Tibial nerve (tissue), 4 donors: ENCODE results near the gene ANKMY1. TPM values are rescaled to one million over a fixed set of nuclear protein-coding genes. Genes with fewer than 3 reads are reported as not detected.

ENCODE experiments used
- DNase-seq, 2 donors: peaks; one replicate each; pipeline ENCODE4 v3.0.0-alpha.2; 2019; ENCODE audit warnings: low spot score in 2 of 2
- H3K27ac ChIP-seq, 4 donors: fragments of 200-600 bp; sonication (generic) in 3 of 4; one replicate each; pipeline ENCODE4 v1.5.1; 2017 to 2019; ENCODE audit warnings: mild to moderate bottlenecking in 1 of 4
- H3K27me3 ChIP-seq, 2 donors: fragments of 200-600 bp; sonication (generic) in 1 of 2; one replicate each; pipeline versions ENCODE4 v1.5.1 to v1.6.0; 2017 to 2019
- H3K36me3 ChIP-seq, 3 donors: fragments of 200-600 bp; sonication (generic); one replicate each; pipeline ENCODE4 v1.5.1; 2018 to 2019
- H3K4me1 ChIP-seq, 4 donors: fragments of 200-600 bp; sonication (generic) in 3 of 4; one replicate each; pipeline ENCODE4 v1.5.1; 2017 to 2019
- H3K4me3 ChIP-seq, 4 donors: fragments of 200-600 bp; sonication (generic) in 3 of 4; one replicate each; pipeline ENCODE4 v1.5.1; 2017 to 2019; ENCODE audit warnings: mild to moderate bottlenecking in 1 of 4, moderate library complexity in 1 of 4
- H3K9me3 ChIP-seq, 4 donors: fragments of 200-600 bp; sonication (generic) in 3 of 4; one replicate each; pipeline ENCODE4 v1.5.1; 2017 to 2019
- EP300 ChIP-seq, 2 donors: sonication (generic); formaldehyde crosslinking; IDR thresholded peaks; one replicate each; pipeline ENCODE4 v1.6.1; 2017; ENCODE audit warnings: antibody characterized with exemption in 2 of 2, mild to moderate bottlenecking in 1 of 2
- POLR2A ChIP-seq, 2 donors: fragments of 450-650 bp; IDR thresholded peaks; one replicate each; pipeline ENCODE4 v1.6.1; 2017; ENCODE audit warnings: antibody characterized with exemption in 2 of 2, mild to moderate bottlenecking in 2 of 2, moderate library complexity in 2 of 2
- WGBS, 2 donors: methylation state at CpG; one replicate each; pipeline ENCODE4 v1.1.5; 2018; 5-methylcytosine and 5-hydroxymethylcytosine counted together
- total RNA-seq, 4 donors: library from RNA; depleted of rRNA; stranded (reverse); fragments of >200 nt; gene quantifications; one replicate each; pipeline ENCODE4 v1.1.0, GENCODE V29; 2016
- TF ChIP-seq, protein P1 (sequence below), 5 experiments: fragments of 200-600 bp in 3 of 5; fragments of 450-650 bp in 2 of 5; sonication (generic) in 3 of 5; IDR thresholded peaks; one replicate each; pipeline ENCODE4 v1.5.1; 2016 to 2019; ENCODE audit warnings: antibody characterized with exemption in 5 of 5, mild to moderate bottlenecking in 3 of 5, moderate library complexity in 2 of 5

The ANKMY1 gene
- total RNA-seq, 4 donors from 2014 or later = 14.2 to 24.0 (median 21.4) TPM

DNA sequence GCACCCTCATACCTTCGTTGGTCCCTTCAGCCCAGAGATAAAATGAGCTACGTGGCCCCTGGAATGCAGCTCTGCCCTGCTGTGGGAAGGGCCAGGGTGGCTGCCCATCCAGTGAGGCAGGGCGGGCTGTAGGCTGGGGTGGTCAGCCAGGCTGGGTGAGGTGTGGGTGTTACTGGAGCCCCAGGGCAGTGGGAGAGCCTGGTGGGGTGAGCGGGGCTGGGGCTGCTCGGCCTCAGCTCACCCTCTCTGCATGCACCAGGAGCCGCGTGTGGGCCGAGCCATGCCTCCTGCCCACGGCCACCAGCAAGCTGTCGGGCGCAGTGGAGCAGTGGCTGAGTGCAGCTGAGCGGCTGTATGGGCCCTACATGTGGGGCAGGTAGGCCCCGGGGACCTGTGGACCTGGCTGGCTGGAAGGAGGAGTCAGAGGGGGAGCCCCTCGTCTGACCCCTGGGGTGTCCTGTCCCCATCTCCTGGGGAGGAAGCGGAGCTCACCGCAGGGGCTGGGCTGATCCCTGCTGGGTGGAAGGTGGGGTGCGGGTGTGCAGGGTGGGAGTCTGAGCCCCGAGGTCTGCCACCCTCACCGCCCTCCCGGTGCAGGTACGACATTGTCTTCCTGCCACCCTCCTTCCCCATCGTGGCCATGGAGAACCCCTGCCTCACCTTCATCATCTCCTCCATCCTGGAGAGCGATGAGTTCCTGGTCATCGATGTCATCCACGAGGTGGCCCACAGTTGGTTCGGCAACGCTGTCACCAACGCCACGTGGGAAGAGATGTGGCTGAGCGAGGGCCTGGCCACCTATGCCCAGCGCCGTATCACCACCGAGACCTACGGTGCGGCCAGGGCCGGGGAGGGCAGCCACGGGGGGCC lies 16.0 kb upstream of the ANKMY1 start:
- H3K9me3 ChIP-seq = no peaks in the 10 kb centered on the region
- DNase-seq = no peak
- H3K27me3 ChIP-seq = no peaks in the 10 kb centered on the region
- peak overlapping the region in 1 of 4 donors; percentile 58 for H3K27ac ChIP-seq
- TF ChIP-seq, protein P1, sequence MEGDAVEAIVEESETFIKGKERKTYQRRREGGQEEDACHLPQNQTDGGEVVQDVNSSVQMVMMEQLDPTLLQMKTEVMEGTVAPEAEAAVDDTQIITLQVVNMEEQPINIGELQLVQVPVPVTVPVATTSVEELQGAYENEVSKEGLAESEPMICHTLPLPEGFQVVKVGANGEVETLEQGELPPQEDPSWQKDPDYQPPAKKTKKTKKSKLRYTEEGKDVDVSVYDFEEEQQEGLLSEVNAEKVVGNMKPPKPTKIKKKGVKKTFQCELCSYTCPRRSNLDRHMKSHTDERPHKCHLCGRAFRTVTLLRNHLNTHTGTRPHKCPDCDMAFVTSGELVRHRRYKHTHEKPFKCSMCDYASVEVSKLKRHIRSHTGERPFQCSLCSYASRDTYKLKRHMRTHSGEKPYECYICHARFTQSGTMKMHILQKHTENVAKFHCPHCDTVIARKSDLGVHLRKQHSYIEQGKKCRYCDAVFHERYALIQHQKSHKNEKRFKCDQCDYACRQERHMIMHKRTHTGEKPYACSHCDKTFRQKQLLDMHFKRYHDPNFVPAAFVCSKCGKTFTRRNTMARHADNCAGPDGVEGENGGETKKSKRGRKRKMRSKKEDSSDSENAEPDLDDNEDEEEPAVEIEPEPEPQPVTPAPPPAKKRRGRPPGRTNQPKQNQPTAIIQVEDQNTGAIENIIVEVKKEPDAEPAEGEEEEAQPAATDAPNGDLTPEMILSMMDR (IDR thresholded peaks at IDR 0.05) = no peak
- no peak for TF ChIP-seq EP300 (IDR thresholded peaks at IDR 0.05)
- TF ChIP-seq POLR2A (IDR thresholded peaks at IDR 0.05) = no peak
- no peak overlapping the region for H3K4me3 ChIP-seq
- peaks cover 0 to 56% (median 18%) of the 10 kb centered on the region in 4 donors for H3K4me1 ChIP-seq
- H3K36me3 ChIP-seq = peaks cover 0 to 86% (median 21%) of the 10 kb centered on the region in 3 donors
- WGBS, 2 donors = 84 to 92% methylated on average over 20 to 32 of the region's 37 CpGs

DNA sequence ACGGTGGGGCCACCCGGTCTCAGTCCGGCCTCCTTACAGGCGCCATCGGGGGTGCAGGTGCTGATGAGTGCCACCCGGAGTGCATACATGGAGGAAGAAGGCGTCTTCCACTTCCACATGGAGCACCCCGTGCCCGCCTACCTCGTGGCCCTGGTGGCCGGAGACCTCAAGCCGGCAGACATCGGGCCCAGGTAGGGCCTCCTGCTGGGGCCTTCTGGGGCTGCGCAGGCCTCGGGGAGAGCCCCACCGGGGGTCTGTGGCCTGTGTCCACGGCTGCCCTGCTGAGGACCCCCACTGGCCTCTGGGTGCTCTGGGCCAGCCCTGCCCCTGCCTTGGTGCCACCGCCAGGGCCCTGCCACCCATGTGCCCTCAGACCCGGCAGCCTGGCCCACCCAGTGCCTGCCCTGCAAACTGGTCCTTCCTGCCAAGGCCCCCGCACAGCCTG lies 15.3 kb upstream of the ANKMY1 start:
- DNase-seq = no peak
- H3K27me3 ChIP-seq = no peaks in the 10 kb centered on the region
- TF ChIP-seq POLR2A (IDR thresholded peaks at IDR 0.05) (no peak), EP300 (IDR thresholded peaks at IDR 0.05) (no peak)
- TF ChIP-seq, protein P1 (IDR thresholded peaks at IDR 0.05) = no peak
- H3K4me1 ChIP-seq = peaks cover 0 to 50% (median 18%) of the 10 kb centered on the region in 4 donors
- H3K4me3 ChIP-seq = no peak overlapping the region
- peaks cover 0 to 79% (median 21%) of the 10 kb centered on the region in 3 donors for H3K36me3 ChIP-seq
- no peaks in the 10 kb centered on the region for H3K9me3 ChIP-seq
- H3K27ac ChIP-seq = peak overlapping the region in 2 of 4 donors; percentile 7 to 58
- 80 to 86% methylated on average over 11 to 20 of the region's 20 CpGs for WGBS, 2 donors

DNA sequence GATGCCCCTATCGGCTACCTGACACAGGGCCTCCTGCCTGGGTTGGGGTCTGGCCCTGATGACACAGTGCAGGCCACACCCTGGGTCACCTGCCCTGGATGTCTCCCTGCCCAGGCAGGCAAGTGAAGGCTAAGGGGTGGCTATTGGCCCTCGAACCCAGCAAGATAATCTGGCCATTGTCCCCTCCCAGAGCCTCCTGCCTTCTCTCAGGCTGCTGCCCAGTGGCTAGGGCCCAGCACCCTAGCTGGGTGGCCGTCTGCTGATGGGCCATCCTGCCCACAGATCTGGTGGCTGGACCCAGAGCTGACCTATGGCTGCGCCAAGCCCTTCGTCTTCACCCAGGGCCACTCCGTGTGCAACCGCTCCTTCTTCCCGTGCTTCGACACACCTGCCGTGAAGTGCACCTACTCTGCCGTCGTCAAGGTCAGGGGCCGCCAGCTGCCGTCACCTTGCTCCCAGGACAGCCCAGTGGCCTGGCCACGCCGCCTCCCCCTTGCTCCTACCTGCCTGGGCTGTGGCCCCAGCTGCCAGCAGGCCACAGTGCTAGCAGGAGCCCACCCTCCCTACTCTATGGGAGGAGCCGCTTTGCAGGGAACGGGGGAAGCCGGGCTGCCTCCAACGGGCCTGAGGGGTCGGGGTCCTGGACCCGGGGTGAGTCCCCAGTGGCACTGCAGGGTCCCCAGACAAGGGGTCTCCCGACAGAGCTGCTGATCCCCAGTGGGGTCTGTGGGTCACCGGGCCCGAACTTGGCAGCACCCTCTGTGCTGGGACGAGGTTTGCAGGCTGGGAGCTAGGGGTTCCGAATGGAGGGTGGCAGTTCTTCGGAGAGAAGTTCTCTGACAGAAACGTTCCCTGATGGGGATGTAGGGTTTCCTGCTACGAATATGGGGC lies 14.6 kb upstream of the ANKMY1 start:
- H3K4me1 ChIP-seq = peaks cover 0 to 47% (median 21%) of the 10 kb centered on the region in 4 donors
- H3K4me3 ChIP-seq = no peak overlapping the region
- H3K9me3 ChIP-seq = no peaks in the 10 kb centered on the region
- TF ChIP-seq, protein P1 (IDR thresholded peaks at IDR 0.05) = no peak
- TF ChIP-seq EP300 (IDR thresholded peaks at IDR 0.05) (no peak), POLR2A (IDR thresholded peaks at IDR 0.05) (no peak)
- peaks cover 0 to 72% (median 14%) of the 10 kb centered on the region in 3 donors for H3K36me3 ChIP-seq
- H3K27me3 ChIP-seq = no peaks in the 10 kb centered on the region
- peak overlapping the region in 1 of 4 donors; percentile 7 for H3K27ac ChIP-seq
- DNase-seq = peak in 1 of 2 donors; percentile 5
- WGBS, 2 donors = 82 to 86% methylated on average over 29 to 30 of the region's 30 CpGs

DNA sequence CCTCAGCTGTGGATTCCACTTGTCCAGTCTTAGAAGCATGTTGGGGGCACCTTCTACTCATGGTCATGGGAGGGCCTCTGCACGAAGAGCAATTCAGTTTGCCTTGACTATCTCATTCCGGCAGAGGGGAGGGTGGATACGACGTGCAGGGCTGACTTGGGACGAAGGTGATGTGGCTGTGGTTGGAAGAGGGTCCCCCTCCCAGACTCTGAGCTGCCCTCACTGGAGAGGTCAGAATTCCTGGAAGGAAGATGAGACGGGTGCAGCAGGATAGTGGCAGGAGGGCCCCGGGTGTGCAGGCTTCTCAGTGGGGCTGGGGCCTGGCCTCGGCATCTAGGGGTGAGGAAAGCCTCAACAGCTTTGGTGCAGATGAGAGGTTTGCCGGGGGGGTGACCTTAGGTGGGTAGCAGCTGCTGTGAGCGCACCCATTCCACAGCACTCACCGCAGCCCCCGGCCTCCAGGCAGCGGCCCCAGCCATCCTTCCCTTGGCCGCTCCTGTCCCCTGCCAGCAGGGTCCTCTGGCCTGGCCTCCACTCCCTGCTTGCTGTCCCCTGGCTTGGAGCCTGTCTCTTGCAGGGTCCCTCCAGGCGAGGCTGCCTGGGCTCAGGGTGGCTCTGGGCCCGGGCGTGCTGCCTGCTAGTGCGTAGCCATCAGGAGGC lies 13.7 kb upstream of the ANKMY1 start:
- H3K27me3 ChIP-seq = no peaks in the 10 kb centered on the region
- H3K36me3 ChIP-seq = peaks cover 0 to 63% (median 12%) of the 10 kb centered on the region in 3 donors
- TF ChIP-seq, protein P1 (IDR thresholded peaks at IDR 0.05) = no peak
- TF ChIP-seq EP300 (IDR thresholded peaks at IDR 0.05) (no peak), POLR2A (IDR thresholded peaks at IDR 0.05) (no peak)
- H3K4me3 ChIP-seq = no peak overlapping the region
- WGBS, 2 donors = 83 to 86% methylated on average over 16 to 18 of the region's 18 CpGs
- no peaks in the 10 kb centered on the region for H3K9me3 ChIP-seq
- peaks cover 5 to 57% (median 30%) of the 10 kb centered on the region in 4 donors for H3K4me1 ChIP-seq
- peak overlapping the region in 1 of 4 donors; percentile 34 for H3K27ac ChIP-seq
- DNase-seq = peak in 1 of 2 donors; percentile 8
